ENCODE results near the gene PSMB11. TPM values are rescaled to one million over a fixed set of nuclear protein-coding genes. Genes with fewer than 3 reads are reported as not detected.

The PSMB11 gene
- total and polyA plus RNA-seq, 10 of the 15 experiments (the other 5 are each of a cell fraction or from before 2014, with no cell fraction given): not detected

- TF ChIP-seq IKZF1 (conservative IDR thresholded peaks at IDR 0.05) (peak; percentile 73), MLLT1 (IDR thresholded peaks at IDR 0.05) (no peak), SRF (IDR thresholded peaks at IDR 0.05; ENCODE audit: low read depth in 2 of 2, low read length in 2 of 2) (no peak), STAT1 (conservative IDR thresholded peaks at IDR 0.05) (peak; percentile 30; the same call in 1 of the 2 replicates), ZBTB40 (IDR thresholded peaks at IDR 0.05; ENCODE audit: borderline replicate concordance) (no peak), ZBED1 (IDR thresholded peaks at IDR 0.05; ENCODE audit: borderline replicate concordance) (no peak), SIX5 (IDR thresholded peaks at IDR 0.05; ENCODE audit: low read depth, low read length, severe bottlenecking) (no peak), ZBTB11 (CRISPR knock-in tag; IDR thresholded peaks at IDR 0.05) (no peak), ZBTB33 (IDR thresholded peaks at IDR 0.05) (no peak), SIN3A (IDR thresholded peaks at IDR 0.05; ENCODE audit: low read depth, low read length) (0 out of 2 replicates have a peak, but pooled peaks have one; percentile 21), ZNF217 (IDR thresholded peaks at IDR 0.05) (peak; percentile 75), POLR2A (IDR thresholded peaks at IDR 0.05; ENCODE audit: low read depth, low read length) (peak; percentile 45), MAX (IDR thresholded peaks at IDR 0.05; ENCODE audit: low read depth, low read length) (0 out of 2 replicates have a peak, but pooled peaks have one; percentile 12), NFIC (IDR thresholded peaks at IDR 0.05; ENCODE audit: low read depth, low read length) (no peak; the same call in 1 of the 2 replicates), IRF4 (IDR thresholded peaks at IDR 0.05; ENCODE audit: low read depth, low read length) (no peak), RUNX3 (IDR thresholded peaks at IDR 0.05; ENCODE audit: low read length) (no peak), LARP7 (IDR thresholded peaks at IDR 0.05) (peak; percentile 76), SREBF2 (IDR thresholded peaks at IDR 0.05; ENCODE audit: low read length) (no peak)
These were observed 31.9 kb upstream of the PSMB11 start, which contains the start of gene C14orf93 (continued) for GRCh38 chr14:23009939-23010726.
